GM18517 (cell line): Measurements from ENCODE around the gene TBL1X.

Experiments used
- ATAC-seq: cut with Tn5 transposase; IDR thresholded peaks from one replicate; pipeline ENCODE4 v1.9.1; 2021; ENCODE audit warnings: mild to moderate bottlenecking, moderate library complexity; ENCODE audit not compliant: unreplicated experiment

Gene TBL1X

DNA sequence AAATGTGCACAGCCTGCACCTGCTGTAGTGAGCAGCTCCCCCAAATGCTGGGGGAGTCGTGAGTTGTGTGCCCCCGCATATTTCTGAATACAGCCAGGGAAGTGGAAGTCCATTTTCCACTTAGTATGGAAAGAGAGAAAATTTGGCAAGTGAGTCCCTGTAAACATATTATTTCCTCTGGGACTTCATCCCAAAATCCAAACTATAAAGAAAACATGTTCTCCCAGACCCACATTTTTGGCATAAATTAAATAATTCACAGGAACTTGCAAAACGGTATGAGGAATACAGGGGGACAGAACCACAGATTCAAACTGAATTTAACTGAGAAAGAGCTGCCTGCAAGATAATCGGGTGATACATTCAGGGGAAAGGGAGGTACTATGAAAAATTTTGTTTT, 193.6 kb downstream of the TBL1X start:
- no peak for ATAC-seq

DNA sequence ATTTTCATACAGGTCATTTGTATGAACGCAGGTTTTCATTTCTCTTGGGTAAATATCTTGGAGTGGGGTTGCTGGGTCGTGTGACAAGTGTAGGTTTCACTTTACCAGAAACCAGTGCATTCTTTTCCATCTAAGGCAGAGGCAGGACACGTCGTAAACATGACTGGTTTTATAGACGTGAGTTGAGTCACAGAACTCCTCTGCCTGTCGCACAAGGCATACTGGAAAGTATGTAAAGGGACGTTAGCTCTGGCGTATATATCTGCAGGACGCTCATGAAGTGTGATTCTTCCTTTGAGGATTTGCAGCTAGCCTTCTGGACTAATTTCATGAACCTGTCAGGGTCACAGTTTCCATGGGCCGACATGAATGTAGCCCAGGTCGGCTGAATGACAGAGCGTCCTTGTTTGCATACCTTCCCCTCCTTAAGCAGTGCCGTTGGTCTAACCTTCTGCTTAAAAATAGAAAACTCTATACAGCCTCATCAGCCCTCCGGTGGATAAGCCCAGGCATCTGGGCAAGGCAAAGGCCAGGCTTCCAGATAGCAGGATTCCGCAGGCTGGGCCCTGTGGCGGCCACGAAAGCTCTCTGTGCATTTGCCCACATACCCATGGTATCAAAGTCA, 194.8 kb downstream of the TBL1X start:
- ATAC-seq, result no peak

DNA sequence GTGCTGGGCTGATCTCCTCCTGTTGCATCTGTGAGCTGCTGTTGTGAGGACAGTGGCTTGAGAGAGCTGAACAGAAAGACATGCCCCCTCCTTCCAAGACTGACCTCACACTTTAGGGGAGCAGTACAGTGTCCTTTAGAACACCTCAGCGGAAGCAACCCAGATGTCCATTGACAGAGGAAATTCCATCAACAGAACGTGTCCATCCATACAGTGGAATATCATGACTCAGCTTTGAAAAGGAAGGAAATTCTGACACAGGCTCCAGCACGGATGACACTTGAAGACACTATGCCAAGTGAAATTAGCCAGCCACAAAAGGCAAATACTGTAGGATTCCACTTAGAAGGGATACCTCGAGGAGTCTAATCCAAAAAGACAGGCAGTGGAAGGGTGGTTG, 197.3 kb downstream of the TBL1X start:
- ATAC-seq, result no peak

DNA sequence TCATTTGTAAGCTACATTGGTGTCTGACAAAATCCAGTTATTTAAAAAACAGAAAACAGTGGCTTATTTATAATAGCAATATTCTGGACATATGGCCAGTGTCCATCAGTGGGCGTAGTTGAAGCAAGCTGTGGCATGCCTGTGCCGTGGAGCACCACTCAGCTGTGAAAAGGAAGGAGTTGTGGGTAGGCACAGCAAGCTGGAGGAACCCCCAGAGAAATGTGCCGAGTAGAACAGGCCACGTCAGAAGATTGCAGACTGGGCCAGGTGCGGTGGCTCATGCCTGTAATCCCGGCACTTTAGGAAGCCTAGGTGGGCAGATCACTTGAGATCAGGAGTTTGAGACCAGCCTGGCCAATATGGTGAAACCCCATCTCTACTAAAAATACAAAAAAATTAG, 198.4 kb downstream of the TBL1X start:
- no peak for ATAC-seq

DNA sequence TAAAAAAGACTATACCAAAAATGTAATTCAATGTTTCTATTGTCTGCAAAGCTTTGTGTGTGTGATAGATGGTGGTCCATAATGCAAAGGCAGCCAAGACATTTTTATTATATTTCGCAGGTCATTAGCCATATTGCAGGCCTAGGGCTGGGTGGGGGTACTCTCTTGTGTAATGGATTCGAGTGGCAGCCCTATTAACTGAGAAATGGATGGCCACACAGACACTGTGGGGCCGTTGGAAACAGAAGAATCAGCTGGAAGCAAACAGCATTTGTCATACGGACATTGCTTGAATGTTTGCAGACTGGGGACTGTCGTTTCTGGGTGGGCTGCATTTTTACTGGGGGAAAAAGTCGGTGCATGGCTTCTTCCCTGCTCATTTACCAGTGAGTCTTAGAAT, 199.4 kb downstream of the TBL1X start:
- ATAC-seq, result no peak

DNA sequence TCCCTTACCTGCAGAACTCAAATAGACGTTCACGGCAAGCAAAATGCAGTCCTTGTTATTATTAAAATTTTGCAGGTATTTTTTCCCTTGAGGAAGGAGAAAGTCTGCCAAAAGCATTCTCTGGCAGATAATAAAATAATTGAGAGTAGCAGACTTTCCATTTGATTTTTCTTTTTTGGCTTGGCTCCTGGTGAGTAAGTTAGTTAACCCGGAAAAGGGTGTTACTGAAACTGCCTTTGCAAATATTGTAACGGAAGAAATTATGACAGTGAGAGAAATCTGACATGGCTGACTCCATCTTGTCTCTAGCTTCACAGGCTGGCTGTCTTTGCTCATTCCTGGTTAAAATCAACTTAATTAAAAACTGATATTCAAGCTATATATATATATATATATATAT, 200.3 kb downstream of the TBL1X start:
- no peak for ATAC-seq

DNA sequence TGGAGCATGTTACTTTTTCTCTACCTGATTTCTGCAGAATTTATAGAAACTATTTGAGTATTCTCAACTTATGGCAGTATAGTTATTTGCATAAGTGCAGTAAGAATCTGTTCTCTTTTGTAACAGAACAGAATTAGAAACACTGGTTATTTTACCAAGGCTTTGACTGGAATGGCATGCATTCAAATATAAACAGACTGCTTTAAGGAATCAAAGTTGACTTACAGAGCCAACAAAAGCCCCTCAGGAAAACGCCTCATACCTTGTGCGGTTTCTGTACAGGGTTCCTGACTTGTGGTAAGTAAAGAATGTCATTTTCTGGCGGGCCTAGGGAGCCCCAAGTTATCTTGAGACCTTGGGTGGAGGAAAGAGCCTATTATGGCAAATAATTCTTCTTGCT, 203.7 kb downstream of the TBL1X start:
- ATAC-seq, result no peak

DNA sequence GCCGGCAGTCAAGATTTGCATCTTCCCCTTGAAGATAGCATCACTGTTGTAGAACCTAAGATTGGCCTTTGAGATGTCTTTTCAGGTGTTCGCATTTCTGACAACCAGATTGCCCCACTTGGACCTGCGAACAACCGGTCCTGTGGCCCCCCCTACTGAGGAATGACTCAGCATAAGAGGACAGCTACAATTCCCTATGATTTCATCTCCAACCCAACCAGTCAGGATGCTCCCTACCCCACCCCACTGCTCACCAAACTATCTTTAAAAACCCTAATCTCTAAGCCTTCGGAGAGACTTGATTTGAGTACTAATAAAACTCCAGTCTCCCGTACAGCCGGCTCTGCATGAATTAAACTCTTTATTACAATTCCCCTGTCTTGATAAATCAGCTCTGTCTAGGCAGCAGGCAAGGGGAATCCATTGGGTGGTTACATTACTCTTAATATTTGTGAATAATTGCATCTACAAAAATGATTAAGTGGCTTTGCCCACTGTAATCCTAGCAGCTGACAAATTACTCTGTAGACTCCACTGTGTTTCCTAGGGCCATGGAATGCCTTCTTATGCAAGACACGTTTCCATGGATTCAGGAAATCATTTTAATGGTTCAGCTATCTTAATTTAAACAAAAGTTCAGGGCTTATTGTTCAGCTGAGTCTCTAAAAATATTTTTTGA, 205.4 kb downstream of the TBL1X start:
- ATAC-seq, result no peak

DNA sequence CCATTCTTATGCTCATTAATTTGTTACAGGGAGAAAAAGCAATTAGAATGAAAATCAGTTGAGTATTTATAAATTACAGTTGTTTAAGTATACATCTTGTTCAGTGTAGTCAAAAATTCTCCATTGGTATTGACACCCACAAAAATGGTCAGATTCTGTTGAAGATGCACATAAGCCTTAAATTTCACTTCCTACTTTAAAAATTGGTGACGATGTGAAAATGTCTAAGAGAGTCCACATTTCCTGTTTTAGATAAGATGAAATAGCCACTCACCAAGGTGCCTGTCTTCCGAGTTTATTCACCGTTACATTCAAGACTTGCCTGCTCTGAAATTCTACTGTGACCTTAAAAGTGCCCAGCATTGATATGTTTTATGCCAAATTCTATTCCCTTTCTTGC, 207.1 kb downstream of the TBL1X start:
- ATAC-seq, result peak; percentile 44

DNA sequence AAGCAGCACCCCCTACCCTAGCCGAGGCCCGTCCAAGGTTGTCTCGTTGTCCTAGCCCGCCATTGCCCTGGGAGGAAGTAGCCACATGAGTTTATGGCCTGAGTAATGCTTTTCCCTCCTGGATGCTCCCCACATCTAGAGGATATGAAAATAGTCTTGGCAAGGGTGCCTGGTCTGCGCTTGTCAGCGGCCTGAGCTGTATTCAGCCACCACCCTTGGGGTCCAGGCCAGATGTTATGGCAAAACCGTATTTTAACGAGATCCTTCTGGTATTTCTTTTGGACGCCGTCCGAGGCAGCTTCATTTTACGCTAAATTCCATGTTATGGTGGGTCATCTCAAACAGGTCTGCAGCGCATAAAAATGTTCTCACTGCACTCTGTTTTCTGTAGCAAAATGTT, 211.4 kb downstream of the TBL1X start:
- no peak for ATAC-seq

DNA sequence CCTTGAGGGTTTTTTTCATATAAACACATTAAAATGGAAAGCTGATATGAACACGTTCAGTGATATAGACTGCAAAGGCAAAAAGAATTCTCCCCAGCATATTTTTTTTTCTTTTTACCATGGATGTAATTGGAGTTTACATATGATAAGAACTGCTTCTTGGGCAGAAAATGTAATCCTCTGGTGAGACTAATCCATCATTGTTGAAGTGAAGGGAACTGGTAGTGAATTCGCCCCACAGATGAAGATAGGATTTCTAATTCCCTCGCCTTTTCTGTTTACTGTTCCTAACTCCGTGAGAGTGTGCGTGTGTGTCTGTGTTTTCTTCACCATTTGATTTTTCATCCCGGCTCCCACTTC, 211.9 kb downstream of the TBL1X start:
- no peak for ATAC-seq

DNA sequence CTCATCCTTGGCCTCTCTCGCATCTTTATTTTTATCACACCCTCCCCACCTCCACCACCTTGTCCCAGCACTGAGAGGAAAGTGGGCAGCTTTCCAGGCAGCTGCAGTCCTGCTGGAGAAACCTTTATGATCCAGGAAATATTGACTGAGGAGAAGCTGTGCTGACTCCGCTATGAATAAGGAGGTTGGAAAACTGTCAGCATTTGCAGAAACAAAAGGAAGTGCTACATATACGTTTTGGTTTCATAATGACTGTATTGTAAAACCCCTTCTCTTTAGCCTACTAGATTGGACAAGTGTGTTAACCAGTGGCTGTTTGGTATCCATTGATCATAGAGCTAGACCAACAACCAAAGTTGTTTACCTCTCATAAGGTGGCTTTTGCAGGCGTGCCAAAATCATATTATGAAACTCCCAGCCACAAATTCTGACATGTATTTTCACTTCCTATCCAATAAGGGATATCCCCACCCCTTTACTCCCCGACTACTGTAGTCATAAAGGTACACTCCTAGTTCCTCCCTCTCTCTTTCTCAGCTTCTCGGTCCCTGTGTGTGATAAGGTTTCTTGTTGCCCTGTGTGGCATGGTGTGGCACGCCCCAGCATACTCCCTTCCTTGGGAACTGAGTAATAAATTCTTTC, 212.4 kb downstream of the TBL1X start:
- peak; percentile 99 for ATAC-seq

DNA sequence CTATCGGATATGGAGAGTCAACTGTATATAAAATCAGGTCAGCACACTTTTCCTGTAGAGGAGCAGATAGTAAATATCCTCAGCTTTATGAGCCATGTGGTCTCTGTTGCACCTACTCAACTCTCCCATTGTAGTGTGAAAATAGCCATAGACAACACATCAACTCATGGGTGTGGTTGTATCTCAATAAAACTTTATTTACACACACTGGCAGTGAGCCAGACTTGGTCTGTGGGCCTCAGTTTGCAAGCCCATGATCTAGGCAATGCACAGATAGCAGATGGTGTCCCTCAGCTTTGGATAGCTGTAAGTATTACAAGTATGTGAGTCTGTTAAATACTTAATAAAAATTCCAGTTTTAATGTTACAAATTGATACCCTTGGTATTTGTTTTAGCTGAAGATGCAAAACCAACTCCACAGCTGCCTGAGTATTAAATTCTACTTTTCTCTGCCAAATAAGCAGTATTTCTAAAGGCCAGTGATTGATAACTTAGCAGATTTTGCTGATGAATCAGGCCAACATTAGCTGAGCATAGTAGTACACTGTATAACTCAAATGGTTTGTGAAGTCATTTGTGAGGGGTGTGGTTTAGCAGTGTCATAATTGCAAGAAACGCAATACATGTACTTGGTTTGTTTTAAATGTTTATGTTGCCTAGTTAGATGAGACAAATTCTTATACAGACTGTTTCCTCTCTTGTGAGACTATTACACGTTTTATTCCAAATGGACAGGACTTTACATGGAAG, 213.5 kb downstream of the TBL1X start:
- no peak for ATAC-seq

DNA sequence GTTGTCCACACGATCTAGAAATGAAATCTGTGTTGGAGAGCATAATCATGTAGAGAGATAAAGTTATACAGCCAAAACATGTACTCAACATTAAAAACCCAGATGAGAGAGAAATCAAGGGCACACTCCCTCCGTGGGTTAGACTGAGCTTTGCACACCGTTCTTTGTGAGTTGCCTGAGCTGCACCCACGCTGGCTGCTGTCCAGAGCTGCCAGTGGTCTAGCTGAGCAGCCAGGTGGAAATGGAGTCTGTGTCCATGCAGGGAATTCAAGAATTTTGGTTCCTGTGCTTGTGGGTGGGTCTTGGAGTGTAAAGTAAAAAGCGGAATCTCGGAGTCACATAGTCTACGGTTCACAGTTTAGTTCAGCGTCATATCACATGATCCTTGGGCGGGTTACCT, 216.2 kb downstream of the TBL1X start:
- no peak for ATAC-seq

DNA sequence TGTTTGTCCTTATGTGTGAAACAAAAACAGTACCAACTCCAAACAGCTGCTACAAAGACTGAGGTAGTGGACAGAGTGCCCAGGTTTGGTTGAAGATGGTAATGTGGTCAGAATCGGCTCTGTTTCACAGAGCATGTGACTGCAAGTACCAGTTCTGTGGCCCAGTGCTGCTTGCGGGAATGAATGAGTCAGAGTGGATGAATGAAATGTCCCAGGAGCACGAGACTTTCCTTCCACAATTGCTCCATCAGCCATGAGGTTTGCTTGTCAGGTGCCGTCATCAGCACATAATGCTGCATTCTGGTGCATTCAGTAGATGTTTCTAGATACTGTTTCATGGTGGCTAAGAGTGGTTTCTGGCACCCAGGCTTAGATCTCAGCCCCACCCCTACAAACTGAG, 216.6 kb downstream of the TBL1X start:
- ATAC-seq, result no peak

DNA sequence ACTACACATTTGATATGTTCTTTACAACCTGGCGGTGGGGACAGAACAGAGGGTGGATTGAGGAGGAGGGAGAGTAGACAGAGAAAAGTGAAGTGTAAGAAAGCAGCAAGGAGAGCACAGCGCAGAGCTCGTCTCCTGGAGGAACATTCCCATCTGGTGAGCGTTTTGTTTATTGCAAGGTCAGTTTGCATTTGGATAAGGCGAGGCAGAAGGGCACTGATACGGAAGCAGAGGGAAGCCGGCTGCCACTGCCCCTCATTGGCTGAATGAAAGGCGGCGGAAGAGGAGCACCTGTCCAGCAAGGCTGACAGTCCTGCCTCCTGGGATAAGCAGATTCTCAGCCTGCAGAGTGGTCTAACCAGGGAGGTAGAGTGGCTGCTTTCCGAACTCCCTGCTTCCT, 217.6 kb downstream of the TBL1X start:
- ATAC-seq, result no peak

DNA sequence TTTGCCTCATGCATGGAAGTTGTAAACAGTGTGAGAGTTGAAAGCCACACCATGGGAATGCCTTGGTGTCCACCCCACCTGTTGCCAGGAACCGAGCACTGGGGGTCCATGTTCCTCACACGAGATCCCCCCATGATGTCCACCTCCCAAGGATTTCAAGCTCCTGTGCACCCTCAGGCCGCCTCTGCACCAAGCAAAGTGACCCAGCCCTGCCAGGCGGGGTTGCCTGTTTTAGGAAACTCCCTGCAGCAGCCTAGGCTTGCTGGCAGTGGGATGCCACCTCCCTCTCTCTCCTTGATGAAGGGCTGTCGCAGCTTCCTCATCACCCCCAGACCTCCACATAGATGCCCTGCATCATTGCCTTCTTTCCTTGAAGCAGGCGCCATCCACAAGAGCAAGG, 218.0 kb downstream of the TBL1X start:
- ATAC-seq, result no peak

DNA sequence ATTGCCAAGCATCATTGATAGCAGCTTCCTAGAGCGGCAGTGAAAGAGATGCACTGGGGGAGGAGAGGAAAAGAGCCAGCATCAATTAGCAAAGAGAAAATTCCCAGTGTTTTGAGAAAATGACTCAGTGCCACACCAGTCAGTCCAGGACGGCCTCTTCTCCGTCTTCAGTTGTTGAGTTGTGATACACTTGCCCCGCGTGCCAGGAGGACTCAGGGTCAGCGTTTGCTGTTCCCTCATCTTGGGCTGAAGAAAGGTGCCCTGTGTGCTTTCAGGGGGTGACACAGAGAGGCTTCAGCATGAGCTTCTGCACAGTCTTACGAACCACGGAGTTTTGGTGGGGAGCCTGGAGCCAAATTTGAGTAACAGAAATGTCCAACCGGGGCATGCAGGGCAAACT, 218.5 kb downstream of the TBL1X start:
- no peak for ATAC-seq

DNA sequence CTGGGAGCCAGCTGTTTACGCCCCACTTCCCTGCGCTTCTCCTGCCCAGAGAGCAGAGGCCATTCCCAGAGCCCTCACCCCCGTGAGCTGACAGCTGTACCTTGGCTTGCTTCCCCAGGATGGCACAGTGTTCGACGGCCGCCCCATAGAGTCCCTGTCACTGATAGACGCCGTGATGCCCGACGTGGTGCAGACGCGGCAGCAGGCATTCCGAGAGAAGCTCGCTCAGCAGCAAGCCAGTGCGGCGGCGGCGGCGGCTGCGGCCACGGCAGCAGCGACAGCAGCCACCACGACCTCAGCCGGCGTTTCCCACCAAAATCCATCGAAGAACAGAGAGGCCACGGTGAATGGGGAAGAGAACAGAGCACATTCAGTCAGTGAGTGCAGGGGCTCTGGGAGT, 223.0 kb downstream of the TBL1X start:
- no peak for ATAC-seq

DNA sequence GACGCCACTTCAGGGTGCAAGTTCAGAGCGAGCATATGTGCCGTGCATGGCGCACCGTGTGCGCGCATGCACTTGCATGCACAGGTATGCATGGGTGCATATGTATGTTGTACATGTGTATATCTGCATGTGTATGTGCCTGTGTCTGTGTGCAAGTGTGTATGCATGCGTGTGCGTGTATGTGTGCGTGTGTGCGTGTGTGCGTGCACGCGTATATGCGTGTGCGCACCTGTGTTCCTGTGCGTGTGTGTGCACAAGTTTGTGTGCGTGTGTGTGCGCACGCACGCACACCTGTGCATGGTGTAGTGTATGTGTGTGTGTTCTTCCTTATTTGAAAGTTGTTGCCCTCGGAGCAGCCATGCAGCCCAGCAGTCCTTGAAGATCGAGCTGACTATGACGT, 224.0 kb downstream of the TBL1X start:
- ATAC-seq, result no peak

DNA sequence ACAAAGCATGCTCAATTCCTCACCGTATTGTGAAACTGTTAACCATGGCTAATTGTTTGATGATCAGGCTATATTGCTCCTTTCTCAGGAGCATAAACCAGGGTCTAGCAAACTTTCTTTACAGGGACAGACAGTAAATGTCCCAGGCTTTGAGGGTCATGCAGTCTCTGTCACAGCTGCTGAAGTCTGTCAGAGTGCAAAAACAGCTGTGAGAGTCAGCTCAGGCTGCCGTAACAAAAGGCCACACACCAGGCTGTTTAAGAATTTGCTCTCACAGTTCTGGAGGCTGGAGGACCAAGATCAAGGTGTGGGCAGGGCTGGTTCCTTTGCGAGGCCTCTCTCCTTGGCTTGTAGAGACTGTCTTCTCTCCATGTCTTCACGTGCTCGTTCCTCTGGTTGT, 225.2 kb downstream of the TBL1X start:
- no peak for ATAC-seq
